Astrocyte (in vitro differentiated cells and primary cell): ENCODE measurements around the gene PPP1R14B.

Experiments used
- CTCF ChIP-seq: IDR thresholded peaks from 2 replicates; pipeline ENCODE4 v1.5.1; 2011; ENCODE audit warnings: low read depth, mild to moderate bottlenecking, inconsistent platforms, low read length, moderate library complexity; ENCODE audit not compliant: insufficient read depth
- EZH2 ChIP-seq: IDR thresholded peaks from 2 replicates; pipeline ENCODE4 v1.6.1; 2012; ENCODE audit warnings: mild to moderate bottlenecking, low read length, inconsistent platforms; ENCODE audit not compliant: insufficient read depth

DNA sequence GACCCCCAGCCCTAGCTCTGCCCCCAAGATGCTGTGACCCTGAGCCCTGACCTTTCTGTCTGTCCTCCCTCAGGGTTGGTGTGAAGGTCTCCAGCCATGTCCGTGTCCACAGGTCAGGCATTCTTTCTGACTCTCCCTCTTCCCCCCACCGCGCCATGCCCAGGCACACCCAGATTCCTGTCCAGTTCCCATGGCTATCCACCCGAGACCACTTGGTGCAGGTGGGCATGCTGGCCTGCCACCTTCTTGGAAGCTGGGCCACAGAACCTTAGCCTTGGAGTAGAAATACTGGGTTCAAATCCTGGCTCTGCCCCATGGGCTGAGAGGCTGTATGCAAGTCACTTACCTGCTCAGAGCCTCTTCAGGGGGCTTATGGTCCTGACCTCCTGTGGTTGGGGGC lies 2.3 kb upstream of the PPP1R14B start:
- TF ChIP-seq CTCF (no peak), EZH2 (no peak)
